Keratinocyte (primary cell): ENCODE data around the gene NT5E. TPM values are rescaled to one million over a fixed set of nuclear protein-coding genes. Genes with fewer than 3 reads are reported as not detected.

ENCODE experiments used
- DNase-seq: peaks from one replicate; pipeline ENCODE4 v3.0.0-alpha.2; 2011; ENCODE audit warnings: low read depth, missing footprints, low spot score
- FAIRE-seq: peaks from 2 replicates; lab custom pipeline; 2011; peaks lifted over from hg19 to GRCh38; lab: Jason Lieb, UNC
- H2AFZ ChIP-seq: 2 replicates; pipeline ENCODE4 v1.6.0; 2012; ENCODE audit warnings: low read length, control low read depth, inconsistent platforms; ENCODE audit not compliant: control insufficient read depth
- H3K27ac ChIP-seq: 2 replicates; pipeline ENCODE4 v1.5.1; 2011; ENCODE audit warnings: low read length; ENCODE audit not compliant: control insufficient read depth, insufficient read depth
- H3K27me3 ChIP-seq: 3 replicates; pipeline ENCODE4 v1.6.0; 2011; ENCODE audit warnings: low read length; ENCODE audit not compliant: control insufficient read depth, insufficient read depth; ENCODE audit errors: extremely low read depth
- H3K36me3 ChIP-seq, 2 experiments: 2 replicates in 1 of 2; 3 replicates in 1 of 2; pipeline ENCODE4 v1.5.1; 2011; ENCODE audit warnings: low read length in 2 of 2, mild to moderate bottlenecking in 1 of 2; ENCODE audit not compliant: control insufficient read depth in 2 of 2, insufficient read depth in 2 of 2; ENCODE audit errors: extremely low read depth in 1 of 2
- H3K4me1 ChIP-seq: 3 replicates; pipeline ENCODE4 v1.5.1; 2011; ENCODE audit warnings: low read length; ENCODE audit not compliant: control insufficient read depth, insufficient read depth; ENCODE audit errors: extremely low read depth
- H3K4me2 ChIP-seq: 3 replicates; pipeline ENCODE4 v1.6.0; 2011; ENCODE audit warnings: low read depth, low read length; ENCODE audit not compliant: control insufficient read depth, insufficient read depth; ENCODE audit errors: extremely low read depth
- H3K4me3 ChIP-seq, 3 experiments: fragments of 200-600 bp in 1 of 3; sonication (generic) in 1 of 3; 2 replicates in 2 of 3; 3 replicates in 1 of 3; pipeline ENCODE4 v1.5.1; 2011 to 2016; ENCODE audit warnings: low read length in 3 of 3, mild to moderate bottlenecking in 3 of 3, control low read depth in 2 of 3, inconsistent platforms in 1 of 3, low read depth in 1 of 3, mixed read lengths in 1 of 3, mixed run types in 1 of 3, moderate library complexity in 1 of 3; ENCODE audit not compliant: control insufficient read depth in 2 of 3, insufficient read depth in 2 of 3; ENCODE audit errors: extremely low read depth in 1 of 3
- H3K79me2 ChIP-seq: 2 replicates; pipeline ENCODE4 v1.6.0; 2012; ENCODE audit warnings: low read length; ENCODE audit not compliant: control insufficient read depth, insufficient read depth
- H3K9ac ChIP-seq: 3 replicates; pipeline ENCODE4 v1.6.0; 2011; ENCODE audit warnings: low read length; ENCODE audit not compliant: control insufficient read depth, insufficient read depth; ENCODE audit errors: extremely low read depth
- H3K9me1 ChIP-seq: 3 replicates; pipeline ENCODE4 v1.6.0; 2011; ENCODE audit warnings: low read length; ENCODE audit not compliant: control insufficient read depth, insufficient read depth; ENCODE audit errors: extremely low read depth
- H3K9me3 ChIP-seq: 2 replicates; pipeline ENCODE4 v1.5.1; 2012; ENCODE audit warnings: low read depth, low read length; ENCODE audit not compliant: control insufficient read depth
- H4K20me1 ChIP-seq: 3 replicates; pipeline ENCODE4 v1.6.0; 2011; ENCODE audit warnings: low read length; ENCODE audit not compliant: control insufficient read depth, insufficient read depth; ENCODE audit errors: extremely low read depth
- EZH2 ChIP-seq: IDR thresholded peaks from one replicate; pipeline ENCODE4 v1.6.1; 2012; ENCODE audit warnings: inconsistent platforms, mild to moderate bottlenecking, low read length, moderate library complexity
- dilution Hi-C: fragments of 300-500 bp; cut with MboI; formaldehyde crosslinking; loops from one replicate; pipeline ENCODE4 v1.7.0; 2020; ENCODE audit warnings: low sequenced_read_pairs; ENCODE audit not compliant: extremely low pct_ligation_motif_present
- polyA plus RNA-seq, 5 experiments: library from polyadenylated mRNA; depleted of rRNA in 3 of 5; stranded (reverse) in 3 of 5; stranded (forward) in 1 of 5; unstranded in 1 of 5; fragments of >200 nt; gene quantifications; 1 replicate in 1 of 5; 2 replicates in 3 of 5; 3 replicates in 1 of 5; pipeline versions ENCODE4 v1.2.1 to v1.2.3, GENCODE V29; 2011 to 2012; ENCODE audit warnings: missing spikeins in 2 of 5, low read depth in 1 of 5, low replicate concordance in 1 of 5
- TF ChIP-seq, protein P1 (sequence below), 3 experiments: IDR thresholded peaks in 1 of 3; conservative IDR thresholded peaks in 1 of 3; optimal IDR thresholded peaks in 1 of 3; 2 replicates in 2 of 3; 3 replicates in 1 of 3; pipeline versions ENCODE3 to v1.5.1; 2011; ENCODE audit warnings: low read length in 3 of 3, mild to moderate bottlenecking in 3 of 3, moderate library complexity in 2 of 3, control low read depth in 1 of 3, inconsistent platforms in 1 of 3; ENCODE audit not compliant: insufficient read depth in 2 of 3; ENCODE audit errors: extremely low read depth in 1 of 3

NT5E gene
- polyA plus RNA-seq, 1 donor (not counting 4 experiments of a cell fraction or from before 2014, with no cell fraction given), result 268 TPM

GRCh38 chr6:85496009-85496579, 46.2 kb downstream of the NT5E start:
- Histone ChIP-seq H3K4me2 (no peak overlapping the region), H3K79me2 (no peaks in the 10 kb centered on the region), H3K27ac (no peak overlapping the region), H3K9me3 (no peaks in the 10 kb centered on the region), H4K20me1 (no peaks in the 10 kb centered on the region), H3K27me3 (no peaks in the 10 kb centered on the region), H2AFZ (no peak overlapping the region), H3K36me3 (peaks cover 10 to 16% of the 10 kb centered on the region in 2 experiments), H3K4me3 (no peak overlapping the region), H3K9me1 (peaks cover 4% of the 10 kb centered on the region), H3K9ac (no peak overlapping the region), H3K4me1 (peaks cover 10% of the 10 kb centered on the region)
- dilution Hi-C loops, result loop anchor here (25.0 kb wide), 1 partner anchor 134 kb away; no protein-coding TSS in a partner anchor
- FAIRE-seq (no peak), DNase-seq (no peak)
- TF ChIP-seq, protein P1, sequence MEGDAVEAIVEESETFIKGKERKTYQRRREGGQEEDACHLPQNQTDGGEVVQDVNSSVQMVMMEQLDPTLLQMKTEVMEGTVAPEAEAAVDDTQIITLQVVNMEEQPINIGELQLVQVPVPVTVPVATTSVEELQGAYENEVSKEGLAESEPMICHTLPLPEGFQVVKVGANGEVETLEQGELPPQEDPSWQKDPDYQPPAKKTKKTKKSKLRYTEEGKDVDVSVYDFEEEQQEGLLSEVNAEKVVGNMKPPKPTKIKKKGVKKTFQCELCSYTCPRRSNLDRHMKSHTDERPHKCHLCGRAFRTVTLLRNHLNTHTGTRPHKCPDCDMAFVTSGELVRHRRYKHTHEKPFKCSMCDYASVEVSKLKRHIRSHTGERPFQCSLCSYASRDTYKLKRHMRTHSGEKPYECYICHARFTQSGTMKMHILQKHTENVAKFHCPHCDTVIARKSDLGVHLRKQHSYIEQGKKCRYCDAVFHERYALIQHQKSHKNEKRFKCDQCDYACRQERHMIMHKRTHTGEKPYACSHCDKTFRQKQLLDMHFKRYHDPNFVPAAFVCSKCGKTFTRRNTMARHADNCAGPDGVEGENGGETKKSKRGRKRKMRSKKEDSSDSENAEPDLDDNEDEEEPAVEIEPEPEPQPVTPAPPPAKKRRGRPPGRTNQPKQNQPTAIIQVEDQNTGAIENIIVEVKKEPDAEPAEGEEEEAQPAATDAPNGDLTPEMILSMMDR (optimal IDR thresholded peaks at IDR 0.05 in 1 of 3, IDR thresholded peaks at IDR 0.05 in 1 of 3, conservative IDR thresholded peaks at IDR 0.05 in 1 of 3; ENCODE audit: extremely low read depth in 1 of 3, insufficient read depth in 2 of 3, low read length in 3 of 3), result no peak
- no peak for TF ChIP-seq EZH2

- H3K9me3 ChIP-seq, result no peaks in the 10 kb centered on the region
- DNase-seq (no peak), FAIRE-seq (no peak)
- dilution Hi-C loops, result loop anchor here (25.0 kb wide), 1 partner anchor 135 kb away; no protein-coding TSS in a partner anchor
- H3K4me2 ChIP-seq, result no peak overlapping the region
- no peaks in the 10 kb centered on the region for H4K20me1 ChIP-seq
- TF ChIP-seq, protein P1 (optimal IDR thresholded peaks at IDR 0.05 in 1 of 3, IDR thresholded peaks at IDR 0.05 in 1 of 3, conservative IDR thresholded peaks at IDR 0.05 in 1 of 3; ENCODE audit: extremely low read depth in 1 of 3, insufficient read depth in 2 of 3, low read length in 3 of 3), result no peak
- no peak for TF ChIP-seq EZH2
- no peak overlapping the region for H3K9ac ChIP-seq
- no peaks in the 10 kb centered on the region for H3K27me3 ChIP-seq
- H3K9me1 ChIP-seq, result peaks cover 4% of the 10 kb centered on the region
- H3K36me3 ChIP-seq, result peaks cover 10 to 11% of the 10 kb centered on the region in 2 experiments
- no peak overlapping the region for H3K4me3 ChIP-seq
- no peak overlapping the region for H3K27ac ChIP-seq
- H2AFZ ChIP-seq, result no peak overlapping the region
- H3K79me2 ChIP-seq, result no peaks in the 10 kb centered on the region
- H3K4me1 ChIP-seq, result peaks cover 10% of the 10 kb centered on the region
Measured at GRCh38 chr6:85496856-85497255, 47.0 kb downstream of the NT5E start.
